SK-N-SH (cell line): ENCODE data around the gene PRDX5. TPM values are rescaled to one million over a fixed set of nuclear protein-coding genes. Genes with fewer than 3 reads are reported as not detected.
A peak's percentile ranks its signal among the peaks of the same experiment; 100 is the strongest.

Experiments
- CTCF ChIA-PET: fragments of 300-600, 350-600 bp; formaldehyde crosslinking; extraction: SDS; loops from one replicate; lab custom pipeline; 2021; lab: Yijun Ruan, JAX
- POLR2A ChIA-PET: fragments of 350-600 bp; sonication (Branson Sonifier 250); formaldehyde crosslinking; extraction: SDS; loops from one replicate; lab custom pipeline; 2020; ENCODE audit warnings: antibody characterized with exemption, inconsistent platforms; lab: Yijun Ruan, JAX
- DNase-seq: peaks from one replicate; pipeline ENCODE4 v3.0.0; 2012
- H2AFZ ChIP-seq: fragments of 200-600 bp; sonication (generic); 2 replicates; pipeline ENCODE4 v1.8.1; 2016; ENCODE audit warnings: antibody characterized with exemption, mild to moderate bottlenecking, low read depth
- H3F3A ChIP-seq: fragments of 200-600 bp; sonication (generic); replicated peaks from 2 replicates; pipeline ENCODE3; 2016; ENCODE audit warnings: antibody characterized with exemption, mild to moderate bottlenecking; ENCODE audit not compliant: insufficient read depth
- H3K27ac ChIP-seq, 2 experiments: fragments of 200-500 bp in 1 of 2; fragments of 200-600 bp in 1 of 2; sonication (Bioruptor generic) in 1 of 2; sonication (generic), shearing (Covaris generic) in 1 of 2; 2 replicates each; pipeline versions ENCODE4 v1.5.1 to v1.6.1; 2014 to 2016; ENCODE audit warnings: low read depth in 2 of 2, inconsistent platforms in 1 of 2, low read length in 1 of 2, mild to moderate bottlenecking in 1 of 2, mixed read lengths in 1 of 2
- H3K27me3 ChIP-seq: fragments of 200-600 bp; sonication (generic), shearing (Covaris generic); 2 replicates; pipeline ENCODE4 v1.6.1; 2016; ENCODE audit warnings: mixed run types; ENCODE audit not compliant: insufficient read depth
- H3K36me3 ChIP-seq, 2 experiments: fragments of 200-500 bp in 1 of 2; fragments of 200-600 bp in 1 of 2; sonication (Bioruptor generic) in 1 of 2; sonication (generic) in 1 of 2; replicated peaks in 1 of 2; 2 replicates each; pipeline versions ENCODE3 to v1.5.1; 2014 to 2016; ENCODE audit warnings: low read length in 1 of 2, mild to moderate bottlenecking in 1 of 2; ENCODE audit not compliant: insufficient read depth in 2 of 2, control insufficient read depth in 1 of 2
- H3K4me1 ChIP-seq, 2 experiments: fragments of 200-500 bp in 1 of 2; fragments of 200-600 bp in 1 of 2; sonication (Bioruptor generic) in 1 of 2; sonication (generic), shearing (Covaris generic) in 1 of 2; 2 replicates each; pipeline versions ENCODE4 v1.5.1 to v1.6.1; 2014 to 2016; ENCODE audit warnings: low read depth in 1 of 2, low read length in 1 of 2, mixed run types in 1 of 2; ENCODE audit not compliant: insufficient read depth in 2 of 2, control insufficient read depth in 1 of 2
- H3K4me2 ChIP-seq: fragments of 200-600 bp; sonication (generic), shearing (Covaris generic); 2 replicates; pipeline ENCODE4 v1.6.1; 2017; ENCODE audit warnings: mixed run types
- H3K4me3 ChIP-seq, 2 experiments: fragments of 200-500 bp in 1 of 2; fragments of 200-600 bp in 1 of 2; sonication (Bioruptor generic) in 1 of 2; sonication (generic), shearing (Covaris generic) in 1 of 2; 2 replicates each; pipeline versions ENCODE4 v1.5.1 to v1.8.1; 2014 to 2016; ENCODE audit warnings: low read depth in 2 of 2, inconsistent platforms in 1 of 2, low read length in 1 of 2, mild to moderate bottlenecking in 1 of 2, mixed read lengths in 1 of 2, moderate library complexity in 1 of 2
- H3K79me2 ChIP-seq: fragments of 200-600 bp; sonication (generic); 2 replicates; pipeline ENCODE4 v1.8.1; 2017; ENCODE audit warnings: mild to moderate bottlenecking; ENCODE audit not compliant: insufficient read depth
- H3K9ac ChIP-seq: fragments of 200-600 bp; sonication (generic); 2 replicates; pipeline ENCODE4 v1.6.1; 2017; ENCODE audit warnings: mixed run types
- H3K9me2 ChIP-seq: fragments of 200-600 bp; sonication (generic); 2 replicates; pipeline ENCODE4 v1.6.1; 2017; ENCODE audit warnings: mixed run types
- H3K9me3 ChIP-seq: fragments of 200-600 bp; sonication (generic); 2 replicates; pipeline ENCODE4 v1.6.1; 2017; ENCODE audit warnings: mixed run types, mild to moderate bottlenecking, moderate library complexity
- H4K20me1 ChIP-seq: fragments of 200-600 bp; sonication (generic); 2 replicates; pipeline ENCODE4 v1.6.1; 2017; ENCODE audit warnings: mild to moderate bottlenecking, mixed run types; ENCODE audit not compliant: insufficient read depth
- CHD2 ChIP-seq: fragments of 150-350 bp; IDR thresholded peaks from 2 replicates; pipeline ENCODE4 v1.6.1; 2018; ENCODE audit warnings: low read length; ENCODE audit not compliant: partially characterized antibody
- FOXJ3 ChIP-seq: sonication (generic); formaldehyde crosslinking; IDR thresholded peaks from 2 replicates; pipeline ENCODE4 v1.5.1; 2020; ENCODE audit warnings: mild to moderate bottlenecking, missing genetic modification reagents
- FOXM1 ChIP-seq: IDR thresholded peaks from 2 replicates; pipeline ENCODE4 v1.4.0; 2012; ENCODE audit warnings: low read depth, mild to moderate bottlenecking
- GABPA ChIP-seq: IDR thresholded peaks from 2 replicates; pipeline ENCODE4 v1.4.0; 2012; ENCODE audit warnings: low read depth, mild to moderate bottlenecking
- MEF2A ChIP-seq: IDR thresholded peaks from 2 replicates; pipeline ENCODE4 v1.4.0; 2012; ENCODE audit warnings: low read depth, borderline replicate concordance
- NFIC ChIP-seq: IDR thresholded peaks from 2 replicates; pipeline ENCODE4 v1.4.0; 2012; ENCODE audit warnings: borderline replicate concordance
- NRF1 ChIP-seq: IDR thresholded peaks from 2 replicates; pipeline ENCODE4 v1.6.1; 2012; ENCODE audit warnings: low read depth, mild to moderate bottlenecking, low read length
- RCOR1 ChIP-seq: fragments of 150-350 bp; IDR thresholded peaks from 2 replicates; pipeline ENCODE4 v1.6.1; 2017; ENCODE audit warnings: antibody characterized with exemption, low read length
- RXRA ChIP-seq: IDR thresholded peaks from 2 replicates; pipeline ENCODE4 v1.4.0; 2012; ENCODE audit warnings: low read depth, mild to moderate bottlenecking, borderline replicate concordance
- SMC3 ChIP-seq: IDR thresholded peaks from 2 replicates; pipeline ENCODE4 v1.6.1; 2012; ENCODE audit warnings: low read depth, low read length, improper control_type of control experiment
- TCF12 ChIP-seq: IDR thresholded peaks from 2 replicates; pipeline ENCODE4 v1.4.0; 2012
- whole genome bisulfite sequencing: methylation state at CpG from one replicate; pipeline ENCODE4 v1.1.6; 2017; ENCODE audit warnings: low lambda C conversion rate; 5-methylcytosine and 5-hydroxymethylcytosine counted together
- polyA plus RNA-seq, 3 experiments: library from polyadenylated mRNA; depleted of rRNA; stranded (reverse); fragments of >200 nt; gene quantifications; 2 replicates each; pipeline ENCODE4 v1.2.3, GENCODE V29; 2012
- TF ChIP-seq, protein P1 (sequence below): IDR thresholded peaks from 2 replicates; pipeline ENCODE4; 2012
- TF ChIP-seq, protein P2 (sequence below): IDR thresholded peaks from 2 replicates; pipeline ENCODE4 v1.4.0; 2012; ENCODE audit warnings: low read depth, borderline replicate concordance
- TF ChIP-seq, protein P3 (sequence below): IDR thresholded peaks from 2 replicates; pipeline ENCODE4 v1.6.1; 2012; ENCODE audit warnings: mild to moderate bottlenecking, low read depth, low read length, moderate library complexity
- TF ChIP-seq, protein P4 (sequence below): fragments of 150-350 bp; IDR thresholded peaks from 2 replicates; pipeline ENCODE4 v1.6.1; 2017; ENCODE audit warnings: antibody characterized with exemption, low read length, low read depth, borderline replicate concordance
- TF ChIP-seq, protein P5 (sequence below): IDR thresholded peaks from 2 replicates; pipeline ENCODE4 v1.4.0; 2012; ENCODE audit warnings: low read depth
- TF ChIP-seq, protein P6 (sequence below): fragments of 200-600 bp; sonication (generic); IDR thresholded peaks from 2 replicates; pipeline ENCODE4 v1.6.1; 2017; ENCODE audit warnings: antibody characterized with exemption, mild to moderate bottlenecking, moderate library complexity

Gene PRDX5
- polyA plus RNA-seq, 1 of the 3 experiments (the other 2 are of a cell fraction) = 1,000 TPM

DNA sequence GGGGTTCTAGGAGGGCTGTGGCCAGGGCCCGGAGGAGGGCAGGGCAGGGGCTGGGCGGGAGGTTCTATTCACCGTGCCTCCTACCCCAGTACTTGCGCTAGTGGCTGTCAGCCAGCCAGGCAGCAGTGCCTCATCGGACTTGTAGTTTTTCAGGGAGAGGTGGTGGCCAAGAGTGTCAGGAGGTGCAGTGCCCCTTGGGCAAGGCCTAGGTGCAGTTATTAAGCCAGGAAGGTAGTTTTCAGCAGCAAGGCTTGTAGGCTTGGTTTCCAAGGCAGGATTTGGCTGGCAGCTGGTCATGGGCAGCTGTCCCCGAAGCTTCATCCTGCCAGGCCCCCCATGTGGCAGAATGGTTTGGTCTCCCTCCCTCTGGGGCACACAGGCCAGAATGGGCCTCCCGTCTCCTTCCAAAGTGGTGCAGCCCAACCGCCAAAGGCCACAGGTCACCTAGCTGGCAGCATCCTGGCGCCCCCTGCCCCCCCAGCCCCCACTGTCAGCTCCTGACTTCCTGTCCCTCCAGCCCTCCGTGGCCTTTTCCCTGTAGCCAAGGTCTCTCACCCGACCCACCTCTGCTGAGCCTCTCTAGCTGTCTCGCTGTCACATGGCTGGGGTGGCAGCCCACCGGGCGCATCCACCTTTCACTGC, 30.6 kb downstream of the PRDX5 start:
- ChIA-PET POLR2A (no interaction called here), CTCF (interaction anchor here (0.7 to 1.7 kb wide), 3 partner anchors 17 to 205 kb away, joined by 3 to 5 read pairs (median 4); no protein-coding TSS in a partner anchor)
- WGBS = 85% methylated on average over 9 of the region's 14 CpGs
- H3K27me3 ChIP-seq = no peaks in the 10 kb centered on the region
- no peaks in the 10 kb centered on the region for H4K20me1 ChIP-seq
- no peak overlapping the region for H3K4me2 ChIP-seq
- no peak overlapping the region for H3K9ac ChIP-seq
- DNase-seq = peak; percentile 60
- H3K36me3 ChIP-seq = no peaks in the 10 kb centered on the region
- no peak overlapping the region for H2AFZ ChIP-seq
- TF ChIP-seq RCOR1 (no peak), FOXM1 (no peak), CHD2 (no peak), NFIC (no peak), MEF2A (no peak), GABPA (no peak), RXRA (no peak), NRF1 (no peak)
- TF ChIP-seq, protein P1, sequence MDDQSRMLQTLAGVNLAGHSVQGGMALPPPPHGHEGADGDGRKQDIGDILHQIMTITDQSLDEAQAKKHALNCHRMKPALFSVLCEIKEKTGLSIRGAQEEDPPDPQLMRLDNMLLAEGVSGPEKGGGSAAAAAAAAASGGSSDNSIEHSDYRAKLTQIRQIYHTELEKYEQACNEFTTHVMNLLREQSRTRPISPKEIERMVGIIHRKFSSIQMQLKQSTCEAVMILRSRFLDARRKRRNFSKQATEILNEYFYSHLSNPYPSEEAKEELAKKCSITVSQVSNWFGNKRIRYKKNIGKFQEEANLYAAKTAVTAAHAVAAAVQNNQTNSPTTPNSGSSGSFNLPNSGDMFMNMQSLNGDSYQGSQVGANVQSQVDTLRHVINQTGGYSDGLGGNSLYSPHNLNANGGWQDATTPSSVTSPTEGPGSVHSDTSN = no peak
- TF ChIP-seq, protein P2, sequence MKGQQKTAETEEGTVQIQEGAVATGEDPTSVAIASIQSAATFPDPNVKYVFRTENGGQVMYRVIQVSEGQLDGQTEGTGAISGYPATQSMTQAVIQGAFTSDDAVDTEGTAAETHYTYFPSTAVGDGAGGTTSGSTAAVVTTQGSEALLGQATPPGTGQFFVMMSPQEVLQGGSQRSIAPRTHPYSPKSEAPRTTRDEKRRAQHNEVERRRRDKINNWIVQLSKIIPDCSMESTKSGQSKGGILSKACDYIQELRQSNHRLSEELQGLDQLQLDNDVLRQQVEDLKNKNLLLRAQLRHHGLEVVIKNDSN = no peak
- TF ChIP-seq, protein P3, sequence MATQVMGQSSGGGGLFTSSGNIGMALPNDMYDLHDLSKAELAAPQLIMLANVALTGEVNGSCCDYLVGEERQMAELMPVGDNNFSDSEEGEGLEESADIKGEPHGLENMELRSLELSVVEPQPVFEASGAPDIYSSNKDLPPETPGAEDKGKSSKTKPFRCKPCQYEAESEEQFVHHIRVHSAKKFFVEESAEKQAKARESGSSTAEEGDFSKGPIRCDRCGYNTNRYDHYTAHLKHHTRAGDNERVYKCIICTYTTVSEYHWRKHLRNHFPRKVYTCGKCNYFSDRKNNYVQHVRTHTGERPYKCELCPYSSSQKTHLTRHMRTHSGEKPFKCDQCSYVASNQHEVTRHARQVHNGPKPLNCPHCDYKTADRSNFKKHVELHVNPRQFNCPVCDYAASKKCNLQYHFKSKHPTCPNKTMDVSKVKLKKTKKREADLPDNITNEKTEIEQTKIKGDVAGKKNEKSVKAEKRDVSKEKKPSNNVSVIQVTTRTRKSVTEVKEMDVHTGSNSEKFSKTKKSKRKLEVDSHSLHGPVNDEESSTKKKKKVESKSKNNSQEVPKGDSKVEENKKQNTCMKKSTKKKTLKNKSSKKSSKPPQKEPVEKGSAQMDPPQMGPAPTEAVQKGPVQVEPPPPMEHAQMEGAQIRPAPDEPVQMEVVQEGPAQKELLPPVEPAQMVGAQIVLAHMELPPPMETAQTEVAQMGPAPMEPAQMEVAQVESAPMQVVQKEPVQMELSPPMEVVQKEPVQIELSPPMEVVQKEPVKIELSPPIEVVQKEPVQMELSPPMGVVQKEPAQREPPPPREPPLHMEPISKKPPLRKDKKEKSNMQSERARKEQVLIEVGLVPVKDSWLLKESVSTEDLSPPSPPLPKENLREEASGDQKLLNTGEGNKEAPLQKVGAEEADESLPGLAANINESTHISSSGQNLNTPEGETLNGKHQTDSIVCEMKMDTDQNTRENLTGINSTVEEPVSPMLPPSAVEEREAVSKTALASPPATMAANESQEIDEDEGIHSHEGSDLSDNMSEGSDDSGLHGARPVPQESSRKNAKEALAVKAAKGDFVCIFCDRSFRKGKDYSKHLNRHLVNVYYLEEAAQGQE = no peak
- no peaks in the 10 kb centered on the region for H3K79me2 ChIP-seq
- H3K27ac ChIP-seq = no peak overlapping the region
- no peak overlapping the region for H3K4me3 ChIP-seq
- no peaks in the 10 kb centered on the region; a peak in 1 of 4 replicates for H3K4me1 ChIP-seq
- H3F3A ChIP-seq = no peaks in the 10 kb centered on the region
- no peaks in the 10 kb centered on the region for H3K9me3 ChIP-seq
- H3K9me2 ChIP-seq = no peaks in the 10 kb centered on the region

DNA sequence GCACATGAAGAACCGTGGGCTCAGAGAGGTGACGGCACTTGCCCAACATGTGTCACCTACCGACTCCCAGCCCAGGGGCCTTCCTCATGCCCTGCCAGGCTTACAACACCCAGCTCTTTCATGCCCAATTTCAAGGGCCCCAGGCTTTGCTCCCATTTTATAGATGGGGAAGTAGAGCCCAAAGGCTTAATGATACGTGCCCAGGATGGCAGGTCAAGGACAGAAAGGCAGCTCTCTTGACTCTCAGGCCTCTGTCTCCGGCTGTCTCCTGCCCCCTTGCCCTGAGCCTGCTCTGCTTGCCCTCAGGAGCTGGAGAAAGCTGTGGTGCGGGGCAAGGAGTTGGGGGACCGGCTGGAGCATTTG, 31.1 kb downstream of the PRDX5 start:
- no peaks in the 10 kb centered on the region for H3K27me3 ChIP-seq
- no peaks in the 10 kb centered on the region for H3K79me2 ChIP-seq
- POLR2A ChIA-PET = no interaction called here
- no peak overlapping the region for H3K4me2 ChIP-seq
- no peak overlapping the region for H3K4me3 ChIP-seq
- H3K9me3 ChIP-seq = no peaks in the 10 kb centered on the region
- 88% methylated on average over 7 of the region's 7 CpGs for WGBS
- CTCF ChIA-PET = interaction anchor here (0.7 to 1.7 kb wide), 4 partner anchors 17 to 205 kb away, joined by 3 to 5 read pairs (median 4); no protein-coding TSS in a partner anchor
- H3F3A ChIP-seq = no peaks in the 10 kb centered on the region
- H4K20me1 ChIP-seq = no peaks in the 10 kb centered on the region
- H3K9ac ChIP-seq = no peak overlapping the region
- no peaks in the 10 kb centered on the region for H3K9me2 ChIP-seq
- no peaks in the 10 kb centered on the region; a peak in 1 of 4 replicates for H3K4me1 ChIP-seq
- DNase-seq = no peak
- H3K36me3 ChIP-seq = no peaks in the 10 kb centered on the region
- H2AFZ ChIP-seq = no peak overlapping the region
- no peak overlapping the region for H3K27ac ChIP-seq
- TF ChIP-seq, protein P1 = no peak
- TF ChIP-seq CHD2 (no peak), NRF1 (no peak), TCF12 (no peak), SMC3 (no peak), FOXJ3 (no peak)
- TF ChIP-seq, protein P4, sequence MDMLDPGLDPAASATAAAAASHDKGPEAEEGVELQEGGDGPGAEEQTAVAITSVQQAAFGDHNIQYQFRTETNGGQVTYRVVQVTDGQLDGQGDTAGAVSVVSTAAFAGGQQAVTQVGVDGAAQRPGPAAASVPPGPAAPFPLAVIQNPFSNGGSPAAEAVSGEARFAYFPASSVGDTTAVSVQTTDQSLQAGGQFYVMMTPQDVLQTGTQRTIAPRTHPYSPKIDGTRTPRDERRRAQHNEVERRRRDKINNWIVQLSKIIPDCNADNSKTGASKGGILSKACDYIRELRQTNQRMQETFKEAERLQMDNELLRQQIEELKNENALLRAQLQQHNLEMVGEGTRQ = no peak
- TF ChIP-seq, protein P5, sequence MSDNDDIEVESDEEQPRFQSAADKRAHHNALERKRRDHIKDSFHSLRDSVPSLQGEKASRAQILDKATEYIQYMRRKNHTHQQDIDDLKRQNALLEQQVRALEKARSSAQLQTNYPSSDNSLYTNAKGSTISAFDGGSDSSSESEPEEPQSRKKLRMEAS = no peak
- TF ChIP-seq, protein P6, sequence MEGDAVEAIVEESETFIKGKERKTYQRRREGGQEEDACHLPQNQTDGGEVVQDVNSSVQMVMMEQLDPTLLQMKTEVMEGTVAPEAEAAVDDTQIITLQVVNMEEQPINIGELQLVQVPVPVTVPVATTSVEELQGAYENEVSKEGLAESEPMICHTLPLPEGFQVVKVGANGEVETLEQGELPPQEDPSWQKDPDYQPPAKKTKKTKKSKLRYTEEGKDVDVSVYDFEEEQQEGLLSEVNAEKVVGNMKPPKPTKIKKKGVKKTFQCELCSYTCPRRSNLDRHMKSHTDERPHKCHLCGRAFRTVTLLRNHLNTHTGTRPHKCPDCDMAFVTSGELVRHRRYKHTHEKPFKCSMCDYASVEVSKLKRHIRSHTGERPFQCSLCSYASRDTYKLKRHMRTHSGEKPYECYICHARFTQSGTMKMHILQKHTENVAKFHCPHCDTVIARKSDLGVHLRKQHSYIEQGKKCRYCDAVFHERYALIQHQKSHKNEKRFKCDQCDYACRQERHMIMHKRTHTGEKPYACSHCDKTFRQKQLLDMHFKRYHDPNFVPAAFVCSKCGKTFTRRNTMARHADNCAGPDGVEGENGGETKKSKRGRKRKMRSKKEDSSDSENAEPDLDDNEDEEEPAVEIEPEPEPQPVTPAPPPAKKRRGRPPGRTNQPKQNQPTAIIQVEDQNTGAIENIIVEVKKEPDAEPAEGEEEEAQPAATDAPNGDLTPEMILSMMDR = no peak
